Measurements from ENCODE around the gene P2RX6. TPM values are rescaled to one million over a fixed set of nuclear protein-coding genes. Genes with fewer than 3 reads are reported as not detected.
"Not testable (repeated sequence)": the region's sequence is repeated elsewhere in the genome, so short reads cannot be mapped to it uniquely, and the experiment has no call there.

Gene P2RX6
- total RNA-seq, 4 donors from 2014 or later = 0.76 to 1.5 (median 1.2) TPM; not detected in 1

DNA sequence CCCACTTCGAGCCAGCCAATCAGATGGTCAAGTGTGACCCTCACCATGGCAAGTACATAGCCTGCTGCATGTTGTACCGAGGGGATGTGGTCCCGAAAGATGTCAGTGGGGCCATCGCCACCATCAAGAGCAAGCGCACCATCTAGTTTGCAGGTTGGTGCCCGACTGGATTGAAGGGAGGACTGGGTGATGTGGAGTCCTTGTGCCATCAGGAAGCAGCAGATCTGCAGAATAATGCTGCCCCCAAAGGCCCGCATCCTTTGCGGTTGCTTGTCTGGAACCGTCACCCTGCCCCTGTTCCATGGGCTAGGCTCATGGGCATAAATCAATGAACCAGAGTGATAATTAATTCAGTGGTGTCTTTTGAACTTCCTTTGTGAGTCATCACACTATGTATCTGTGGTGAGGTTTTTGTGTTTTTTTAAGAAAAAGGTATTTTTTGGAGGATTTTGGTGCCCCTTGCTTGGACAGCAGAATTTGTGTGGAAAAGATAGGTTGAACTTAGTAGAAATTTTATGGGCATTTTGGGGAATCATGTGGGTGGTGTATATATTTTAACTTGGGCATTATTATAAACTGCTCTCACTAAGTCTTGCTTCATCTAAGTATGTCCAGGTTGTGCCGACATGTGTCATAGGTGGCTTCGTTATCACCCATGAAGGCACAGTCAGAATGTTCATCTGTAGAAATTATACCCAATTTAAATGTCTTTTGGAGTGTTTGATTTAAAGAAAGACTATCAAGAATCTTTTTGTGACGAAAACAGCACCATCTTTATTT is 53.1 kb downstream of the P2RX6 start:
- TF ChIP-seq, protein P1, sequence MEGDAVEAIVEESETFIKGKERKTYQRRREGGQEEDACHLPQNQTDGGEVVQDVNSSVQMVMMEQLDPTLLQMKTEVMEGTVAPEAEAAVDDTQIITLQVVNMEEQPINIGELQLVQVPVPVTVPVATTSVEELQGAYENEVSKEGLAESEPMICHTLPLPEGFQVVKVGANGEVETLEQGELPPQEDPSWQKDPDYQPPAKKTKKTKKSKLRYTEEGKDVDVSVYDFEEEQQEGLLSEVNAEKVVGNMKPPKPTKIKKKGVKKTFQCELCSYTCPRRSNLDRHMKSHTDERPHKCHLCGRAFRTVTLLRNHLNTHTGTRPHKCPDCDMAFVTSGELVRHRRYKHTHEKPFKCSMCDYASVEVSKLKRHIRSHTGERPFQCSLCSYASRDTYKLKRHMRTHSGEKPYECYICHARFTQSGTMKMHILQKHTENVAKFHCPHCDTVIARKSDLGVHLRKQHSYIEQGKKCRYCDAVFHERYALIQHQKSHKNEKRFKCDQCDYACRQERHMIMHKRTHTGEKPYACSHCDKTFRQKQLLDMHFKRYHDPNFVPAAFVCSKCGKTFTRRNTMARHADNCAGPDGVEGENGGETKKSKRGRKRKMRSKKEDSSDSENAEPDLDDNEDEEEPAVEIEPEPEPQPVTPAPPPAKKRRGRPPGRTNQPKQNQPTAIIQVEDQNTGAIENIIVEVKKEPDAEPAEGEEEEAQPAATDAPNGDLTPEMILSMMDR (IDR thresholded peaks at IDR 0.05) = no peak
- no peak for TF ChIP-seq POLR2A (IDR thresholded peaks at IDR 0.05)

DNA sequence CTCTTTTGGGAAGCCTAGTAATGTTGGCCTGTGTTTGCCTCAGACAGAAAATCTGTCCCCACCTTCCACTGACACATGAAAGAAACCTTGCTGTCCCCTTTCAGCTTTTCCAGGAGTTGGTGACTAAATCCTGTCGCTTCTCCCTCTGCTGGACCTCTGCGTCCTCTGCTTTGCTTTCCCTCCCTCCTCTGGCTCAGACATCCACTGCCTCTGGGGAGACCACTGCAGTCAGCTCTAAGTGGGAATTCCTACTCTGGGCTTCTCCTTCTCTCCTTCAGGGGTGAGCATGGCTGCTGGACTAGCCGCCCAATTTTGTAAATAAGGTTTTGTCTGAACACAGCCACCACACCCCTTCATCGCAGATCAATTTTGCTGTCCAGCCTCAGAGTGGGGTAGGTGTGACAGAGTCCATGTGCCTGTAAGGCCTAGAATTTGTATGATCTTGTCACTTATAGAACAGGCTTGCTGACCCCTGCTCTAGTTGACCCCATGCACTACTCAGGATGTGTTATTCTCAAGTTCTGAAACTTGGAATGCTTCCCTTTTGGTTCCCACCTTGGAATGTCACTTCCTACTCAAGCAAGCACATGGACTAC is 53.8 kb downstream of the P2RX6 start:
- Histone ChIP-seq H3K36me3 (no peaks in the 10 kb centered on the region), H3K27ac (no peak overlapping the region), H3K9me3 (no peaks in the 10 kb centered on the region), H3K4me1 (no peaks in the 10 kb centered on the region), H3K27me3 (no peaks in the 10 kb centered on the region), H3K4me3 (no peak overlapping the region)
- TF ChIP-seq, protein P1 (IDR thresholded peaks at IDR 0.05) = no peak
- TF ChIP-seq POLR2A (IDR thresholded peaks at IDR 0.05) = no peak
- intact Hi-C loops (cut with DNase I; ENCODE audit: low total_unique reads) = no loop called here
- DNase-seq = no peak

More for the DNA sequence above, 53.1 kb downstream of the P2RX6 start:
- Histone ChIP-seq H3K4me3 (no peak overlapping the region), H3K27ac (no peak overlapping the region), H3K27me3 (no peaks in the 10 kb centered on the region), H3K4me1 (no peaks in the 10 kb centered on the region), H3K36me3 (no peaks in the 10 kb centered on the region), H3K9me3 (no peaks in the 10 kb centered on the region)
- no peak for DNase-seq
- intact Hi-C loops (cut with DNase I; ENCODE audit: low total_unique reads) = no loop called here

DNA sequence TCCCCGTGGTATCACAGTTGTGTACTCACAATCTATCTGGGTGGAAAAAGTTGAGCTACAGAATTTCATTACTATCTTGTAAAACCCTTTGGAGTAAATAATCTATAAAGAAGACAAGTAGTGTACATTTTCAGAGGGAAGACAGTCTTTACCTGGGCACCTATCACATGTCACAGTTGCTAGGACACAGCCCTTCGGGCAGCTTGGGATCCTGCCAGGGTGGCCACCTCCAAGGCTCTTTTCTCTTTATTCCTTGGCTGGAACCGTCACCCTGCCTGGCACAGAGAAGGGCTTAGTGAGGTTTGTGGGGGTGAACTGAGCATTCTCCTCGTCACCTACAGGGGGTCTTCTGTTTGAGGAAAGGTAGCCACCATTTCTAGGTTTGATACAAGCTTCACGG is 54.4 kb downstream of the P2RX6 start:
- no peak overlapping the region for H3K27ac ChIP-seq
- no peaks in the 10 kb centered on the region for H3K27me3 ChIP-seq
- intact Hi-C loops (cut with DNase I; ENCODE audit: low total_unique reads) = no loop called here
- no peak overlapping the region for H3K4me3 ChIP-seq
- no peak for DNase-seq
- TF ChIP-seq, protein P1 (IDR thresholded peaks at IDR 0.05) = no peak
- no peak for TF ChIP-seq POLR2A (IDR thresholded peaks at IDR 0.05)
- H3K4me1 ChIP-seq = no peaks in the 10 kb centered on the region
- H3K36me3 ChIP-seq = no peaks in the 10 kb centered on the region
- no peaks in the 10 kb centered on the region for H3K9me3 ChIP-seq

DNA sequence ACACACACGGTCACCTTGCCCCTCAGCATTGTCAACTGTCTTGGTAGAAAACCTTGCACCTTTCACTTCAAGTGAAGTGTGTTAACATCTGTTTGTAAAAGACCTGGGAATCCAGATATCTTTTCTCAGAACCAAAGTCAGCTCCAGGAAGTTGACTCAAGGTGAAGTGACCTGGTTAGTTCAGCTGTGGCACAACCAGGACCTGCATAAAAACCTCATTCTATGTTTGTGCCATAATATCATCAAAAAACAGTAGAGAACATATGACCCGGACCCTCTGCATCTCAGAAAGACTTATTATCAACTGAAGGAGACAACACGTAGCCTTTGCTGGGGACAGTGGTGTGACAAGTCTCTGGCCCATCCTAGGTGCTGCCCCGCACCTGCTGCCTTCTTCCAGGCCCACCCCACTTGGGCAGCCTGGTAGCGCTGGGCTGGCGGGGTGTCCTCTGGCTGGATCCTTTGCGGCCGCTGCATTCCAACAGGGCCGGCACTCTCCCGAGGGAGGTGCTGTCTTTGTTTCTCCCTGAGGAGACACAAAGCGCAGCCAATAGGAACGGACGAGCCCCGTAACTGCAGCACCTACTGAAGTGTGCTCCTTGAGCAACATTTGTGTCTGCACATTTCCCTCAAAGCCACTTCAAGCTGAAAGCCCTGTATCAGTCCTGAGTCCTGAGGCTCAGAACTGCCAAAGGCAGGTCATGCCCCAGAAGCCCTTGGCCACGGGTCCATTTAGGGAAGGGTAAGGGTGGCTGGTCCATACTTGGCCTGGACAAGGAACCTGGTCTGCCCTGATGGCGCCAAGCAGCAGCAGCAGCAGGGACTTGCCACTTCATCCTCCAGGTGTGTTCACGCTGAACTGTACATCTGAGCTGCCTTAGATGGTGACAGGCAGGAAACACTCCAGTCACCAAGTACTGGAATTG is 56.0 kb downstream of the P2RX6 start:
- H3K4me1 ChIP-seq = no peaks in the 10 kb centered on the region
- DNase-seq = no peak
- H3K36me3 ChIP-seq = no peaks in the 10 kb centered on the region
- H3K4me3 ChIP-seq = no peak overlapping the region
- intact Hi-C loops (cut with DNase I; ENCODE audit: low total_unique reads) = no loop called here
- no peaks in the 10 kb centered on the region for H3K27me3 ChIP-seq
- H3K27ac ChIP-seq = no peak overlapping the region
- no peaks in the 10 kb centered on the region for H3K9me3 ChIP-seq
- TF ChIP-seq, protein P1 (IDR thresholded peaks at IDR 0.05) = no peak
- TF ChIP-seq POLR2A (IDR thresholded peaks at IDR 0.05) = no peak

DNA sequence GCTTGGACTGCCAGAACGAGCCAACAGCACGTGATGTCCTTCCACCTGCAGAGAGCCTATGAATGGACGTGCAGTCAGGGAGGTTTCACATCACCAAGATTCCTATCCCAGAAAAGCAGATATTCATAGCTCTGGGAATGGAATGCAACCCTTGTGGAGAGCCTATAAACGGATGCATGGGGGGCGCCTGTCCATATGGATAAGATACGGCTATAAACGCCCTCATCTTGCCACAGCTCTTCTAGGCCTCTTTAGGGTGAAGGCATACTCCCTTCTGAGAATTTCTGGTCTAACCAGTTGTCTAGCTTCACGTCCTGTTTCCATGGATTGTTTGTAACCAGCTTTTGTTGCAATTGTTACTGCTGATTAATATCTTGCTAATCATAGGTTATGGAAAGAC is 56.8 kb downstream of the P2RX6 start:
- DNase-seq; H3K4me1 ChIP-seq; H3K27ac ChIP-seq; H3K9me3 ChIP-seq; H3K4me3 ChIP-seq; H3K36me3 ChIP-seq; intact Hi-C loops (cut with DNase I; ENCODE audit: low total_unique reads); H3K27me3 ChIP-seq: not testable (repeated sequence)

All from uterus (tissue), 4 donors.